Coronary artery (tissue), 2 donors: Measurements from ENCODE around the gene CDCA8.
A peak's percentile ranks its signal among the peaks of the same experiment; 100 is the strongest.

Experiments
- DNase-seq: peaks from one replicate; pipeline ENCODE4 v3.0.0-alpha.2; 2017; ENCODE audit warnings: low spot score
- H3K27ac ChIP-seq, 2 donors: fragments of 200-600 bp; sonication (generic); one replicate each; pipeline ENCODE4 v1.5.1; 2016 to 2019
- H3K4me3 ChIP-seq: fragments of 200-600 bp; sonication (generic); 2 replicates; pipeline ENCODE4 v1.5.1; 2016; ENCODE audit warnings: mild to moderate bottlenecking, moderate library complexity
- TF ChIP-seq, protein P1 (sequence below): fragments of 200-600 bp; sonication (generic); IDR thresholded peaks from one replicate; pipeline ENCODE4 v1.5.1; 2019; ENCODE audit warnings: antibody characterized with exemption

The CDCA8 gene

DNA sequence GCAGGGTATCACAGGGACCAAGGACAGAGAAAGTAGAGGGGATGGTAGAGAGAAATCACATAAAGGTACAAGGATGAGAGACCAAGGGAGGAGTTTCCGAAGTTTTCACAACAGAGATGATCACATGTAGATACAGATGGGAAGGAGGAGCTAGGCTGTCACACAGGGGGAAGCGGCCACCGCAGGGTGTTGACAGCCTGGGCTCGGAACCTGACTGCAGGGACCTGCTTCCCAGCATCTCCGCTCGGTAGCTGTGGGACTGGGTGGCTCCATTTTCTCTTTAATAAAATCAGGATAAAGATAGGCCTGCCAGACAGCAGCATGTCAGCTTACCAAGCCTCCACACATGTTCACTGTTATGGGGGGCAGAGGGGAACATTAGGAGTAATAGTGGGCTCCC is 32.3 kb downstream of the CDCA8 start:
- Histone ChIP-seq H3K27ac (no peak overlapping the region), H3K4me3 (no peak overlapping the region)
- TF ChIP-seq, protein P1, sequence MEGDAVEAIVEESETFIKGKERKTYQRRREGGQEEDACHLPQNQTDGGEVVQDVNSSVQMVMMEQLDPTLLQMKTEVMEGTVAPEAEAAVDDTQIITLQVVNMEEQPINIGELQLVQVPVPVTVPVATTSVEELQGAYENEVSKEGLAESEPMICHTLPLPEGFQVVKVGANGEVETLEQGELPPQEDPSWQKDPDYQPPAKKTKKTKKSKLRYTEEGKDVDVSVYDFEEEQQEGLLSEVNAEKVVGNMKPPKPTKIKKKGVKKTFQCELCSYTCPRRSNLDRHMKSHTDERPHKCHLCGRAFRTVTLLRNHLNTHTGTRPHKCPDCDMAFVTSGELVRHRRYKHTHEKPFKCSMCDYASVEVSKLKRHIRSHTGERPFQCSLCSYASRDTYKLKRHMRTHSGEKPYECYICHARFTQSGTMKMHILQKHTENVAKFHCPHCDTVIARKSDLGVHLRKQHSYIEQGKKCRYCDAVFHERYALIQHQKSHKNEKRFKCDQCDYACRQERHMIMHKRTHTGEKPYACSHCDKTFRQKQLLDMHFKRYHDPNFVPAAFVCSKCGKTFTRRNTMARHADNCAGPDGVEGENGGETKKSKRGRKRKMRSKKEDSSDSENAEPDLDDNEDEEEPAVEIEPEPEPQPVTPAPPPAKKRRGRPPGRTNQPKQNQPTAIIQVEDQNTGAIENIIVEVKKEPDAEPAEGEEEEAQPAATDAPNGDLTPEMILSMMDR = no peak
- DNase-seq = no peak

GRCh38 chr1:37725851-37726613 is 33.7 kb downstream of the CDCA8 start:
- Histone ChIP-seq H3K27ac (no peak overlapping the region), H3K4me3 (no peak overlapping the region)
- TF ChIP-seq, protein P1 = no peak
- no peak for DNase-seq

GRCh38 chr1:37726751-37727585 is 34.7 kb downstream of the CDCA8 start:
- peak; percentile 33 for DNase-seq
- TF ChIP-seq, protein P1 = no peak
- Histone ChIP-seq H3K27ac (no peak overlapping the region), H3K4me3 (no peak overlapping the region)

DNA sequence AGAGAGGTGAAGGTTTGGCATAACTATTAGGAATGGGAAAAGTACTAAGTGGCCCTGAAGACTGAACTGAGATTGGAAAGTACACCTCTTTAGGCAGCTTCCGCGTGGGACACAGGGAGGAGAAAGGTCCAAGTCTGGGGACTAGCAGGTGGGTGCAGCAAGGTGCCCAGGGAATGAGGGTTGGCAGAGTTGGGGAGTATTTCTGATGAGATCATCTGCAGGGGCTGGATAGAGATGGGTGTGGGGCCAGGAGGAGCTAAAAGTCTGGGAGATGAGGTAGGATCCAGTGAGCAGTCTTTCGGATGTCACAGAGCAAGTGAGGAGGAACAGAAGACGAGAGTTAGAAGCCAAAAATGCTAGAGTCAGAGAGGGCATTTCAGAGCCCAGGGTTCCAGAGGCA is 36.1 kb downstream of the CDCA8 start:
- Histone ChIP-seq H3K27ac (no peak overlapping the region), H3K4me3 (no peak overlapping the region)
- peak; percentile 50 for DNase-seq
- TF ChIP-seq, protein P1 = no peak

- TF ChIP-seq, protein P1 = no peak
- no peak overlapping the region for H3K4me3 ChIP-seq
- H3K27ac ChIP-seq = no peak overlapping the region
- DNase-seq = peak; percentile 14
Observed at GRCh38 chr1:37730376-37730775, 38.1 kb downstream of the CDCA8 start.

GRCh38 chr1:37731312-37732019 is 39.1 kb downstream of the CDCA8 start:
- Histone ChIP-seq H3K4me3 (no peak overlapping the region), H3K27ac (no peak overlapping the region)
- DNase-seq = peak; percentile 47
- TF ChIP-seq, protein P1 = no peak
